AG09309 (cell line): ENCODE measurements around the gene POLD1.

Experiments used
- DNase-seq: peaks from one replicate; pipeline ENCODE4 v3.0.0-alpha.2; 2010; ENCODE audit warnings: low read depth
- H3K4me3 ChIP-seq: 2 replicates; pipeline ENCODE4 v1.5.1; 2011; ENCODE audit warnings: mild to moderate bottlenecking, low read depth, low read length, moderate library complexity; ENCODE audit not compliant: control insufficient read depth
- CTCF ChIP-seq: IDR thresholded peaks from 2 replicates; pipeline ENCODE4 v1.5.1; 2011; ENCODE audit warnings: mild to moderate bottlenecking, low read depth, low read length, inconsistent platforms; ENCODE audit not compliant: insufficient read depth, control insufficient read depth; ENCODE audit errors: missing control alignments

Gene POLD1

GRCh38 chr19:50406156-50406820 lies 22.1 kb downstream of the POLD1 start:
- H3K4me3 ChIP-seq: no peak overlapping the region
- no peak for TF ChIP-seq CTCF
- DNase-seq: no peak

GRCh38 chr19:50406829-50407228 lies 22.7 kb downstream of the POLD1 start:
- DNase-seq: no peak
- H3K4me3 ChIP-seq: no peak overlapping the region
- TF ChIP-seq CTCF: no peak

- H3K4me3 ChIP-seq: no peak overlapping the region
- DNase-seq: no peak
- TF ChIP-seq CTCF: no peak
Measured at GRCh38 chr19:50409347-50409746, 25.2 kb downstream of the POLD1 start.

DNA sequence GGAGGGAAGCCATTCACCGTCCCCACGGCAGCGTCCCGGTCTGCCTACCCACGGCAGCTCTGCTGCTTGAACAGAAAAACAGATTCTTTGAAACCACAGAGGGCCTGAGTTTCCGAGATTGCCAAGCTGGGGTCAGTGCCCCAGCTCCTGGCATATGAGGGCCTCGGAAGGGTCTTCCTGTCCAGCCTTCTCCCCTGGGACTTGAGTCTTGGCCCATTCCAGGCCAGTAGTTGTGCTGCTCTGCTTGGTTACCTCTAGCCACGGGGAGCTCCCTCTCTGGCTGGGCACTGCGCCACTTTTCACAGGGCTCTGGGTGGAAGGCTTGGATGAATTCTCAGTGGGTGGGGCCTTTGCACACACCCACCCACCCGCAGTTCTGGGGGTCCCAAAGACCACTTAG lies 26.0 kb downstream of the POLD1 start:
- no peak overlapping the region for H3K4me3 ChIP-seq
- no peak for TF ChIP-seq CTCF
- no peak for DNase-seq

DNA sequence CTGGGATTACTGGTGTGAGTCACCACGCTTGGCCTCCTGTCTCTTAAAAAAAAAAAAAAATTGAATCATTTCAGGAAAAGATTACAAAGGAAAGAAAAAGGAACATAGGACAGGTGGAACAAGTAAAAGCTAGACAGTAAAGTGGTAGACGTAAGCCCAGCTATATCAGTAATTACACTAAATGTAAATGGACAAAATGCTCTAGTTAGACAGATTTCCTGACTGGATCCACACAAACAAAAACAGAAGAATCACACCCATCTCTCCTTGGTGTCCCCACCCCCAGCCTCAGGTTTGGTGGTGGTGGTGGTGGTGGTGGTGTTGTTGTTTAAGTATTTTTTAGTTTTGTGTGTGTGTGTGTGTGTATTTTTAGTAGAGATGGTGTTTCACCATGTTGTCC lies 28.3 kb downstream of the POLD1 start:
- no peak for TF ChIP-seq CTCF
- H3K4me3 ChIP-seq: no peak overlapping the region
- no peak for DNase-seq

DNA sequence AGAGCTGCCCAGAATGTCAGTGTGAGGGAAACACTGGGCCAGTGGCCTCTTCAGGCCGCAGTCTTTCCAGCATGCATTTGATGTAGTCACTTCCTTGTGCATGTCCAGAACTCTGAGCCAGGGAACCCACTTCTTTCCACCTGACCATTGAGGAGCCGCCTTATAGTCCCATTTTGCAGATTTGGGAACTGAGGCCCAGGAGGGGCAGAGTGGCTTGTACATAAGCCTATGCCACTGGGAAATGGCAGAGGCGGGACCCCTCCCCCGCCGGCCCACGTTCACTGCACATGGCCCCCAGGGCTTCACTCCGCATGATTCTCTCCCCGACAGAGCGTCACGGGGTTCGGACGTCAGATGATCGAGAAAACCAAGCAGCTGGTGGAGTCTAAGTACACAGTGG lies 28.9 kb downstream of the POLD1 start:
- TF ChIP-seq CTCF: no peak
- no peak for DNase-seq
- H3K4me3 ChIP-seq: no peak overlapping the region

- H3K4me3 ChIP-seq: no peak overlapping the region
- DNase-seq: no peak
- TF ChIP-seq CTCF: no peak
Measured at GRCh38 chr19:50413531-50413930, 29.4 kb downstream of the POLD1 start.
